Lung (tissue), 12 donors: ENCODE results near the gene NKX2-2. TPM values are rescaled to one million over a fixed set of nuclear protein-coding genes. Genes with fewer than 3 reads are reported as not detected.
A peak's percentile ranks its signal among the peaks of the same experiment; 100 is the strongest.

Experiments used
- ATAC-seq: fragments of 200-7000 bp; cut with Tn5 transposase; one replicate; pipeline ENCODE4 v1.9.1; 2020; ENCODE audit warnings: moderate number of reproducible peaks; ENCODE audit not compliant: insufficient read depth, low FRiP score
- DNase-seq, 3 donors: peaks; one replicate each; pipeline ENCODE4 v3.0.0-alpha.2; 2013 to 2017
- H3K27ac ChIP-seq, 2 donors: one replicate each; pipeline ENCODE4 v1.5.1; 2013; ENCODE audit warnings: mild to moderate bottlenecking in 2 of 2, moderate library complexity in 2 of 2, control low read depth in 1 of 2, inconsistent platforms in 1 of 2, low read depth in 1 of 2, low read length in 1 of 2
- H3K27me3 ChIP-seq, 3 donors: one replicate each; pipeline ENCODE4 v1.5.1; 2013; ENCODE audit warnings: low read length in 2 of 3; ENCODE audit not compliant: control insufficient read depth in 3 of 3, insufficient read depth in 3 of 3
- H3K36me3 ChIP-seq, 4 donors: one replicate each; pipeline ENCODE4 v1.5.1; 2013; ENCODE audit warnings: low read length in 4 of 4, mild to moderate bottlenecking in 1 of 4, moderate library complexity in 1 of 4; ENCODE audit not compliant: control insufficient read depth in 4 of 4, insufficient read depth in 4 of 4
- H3K4me1 ChIP-seq, 5 donors: one replicate each; pipeline ENCODE4 v1.5.1; 2013; ENCODE audit warnings: low read length in 5 of 5, mild to moderate bottlenecking in 2 of 5, moderate library complexity in 1 of 5; ENCODE audit not compliant: control insufficient read depth in 5 of 5, insufficient read depth in 5 of 5
- H3K4me3 ChIP-seq: one replicate; pipeline ENCODE4 v1.5.1; 2013; ENCODE audit warnings: mild to moderate bottlenecking, control low read depth, moderate library complexity
- H3K9ac ChIP-seq, 2 donors: one replicate each; pipeline ENCODE4 v1.5.1; 2013; ENCODE audit warnings: low read length in 2 of 2, control low read depth in 1 of 2; ENCODE audit not compliant: insufficient read depth in 1 of 2
- H3K9me3 ChIP-seq, 4 donors: one replicate each; pipeline ENCODE4 v1.5.1; 2013; ENCODE audit warnings: low read length in 3 of 4, mild to moderate bottlenecking in 1 of 4, moderate library complexity in 1 of 4; ENCODE audit not compliant: control insufficient read depth in 4 of 4, insufficient read depth in 3 of 4
- CTCF ChIP-seq: IDR thresholded peaks from 2 replicates; pipeline ENCODE4 v1.5.1; 2012; ENCODE audit warnings: mild to moderate bottlenecking; ENCODE audit errors: control extremely low read depth, extremely low read depth
- WGBS, 2 donors: extraction: QIAGEN DNeasy Blood & Tissue Kit; methylation state at CpG; one replicate each; pipeline ENCODE4 v1.1.7; 2013; 5-methylcytosine and 5-hydroxymethylcytosine counted together
- polyA plus RNA-seq, 2 donors: library from polyadenylated mRNA; stranded (reverse); fragments of 200-250 nt; gene quantifications; one replicate each; pipeline ENCODE4 v1.2.1, GENCODE V29; 2013
- total RNA-seq, 2 donors: library from RNA; depleted of rRNA in 1 of 2; stranded (reverse); fragments of >200 nt in 1 of 2; gene quantifications; one replicate each; pipeline ENCODE4 v1.2.1, GENCODE V29; 2014 to 2021
- donor health status: control.
- donor health status: control.
- donor health status: Bipolar disorder and iron deficiency.
- donor health status: healthy.
- donor health status: DM: yes; HTN: yes; CAD: no.

The NKX2-2 gene
- total and polyA plus RNA-seq, 4 donors, result not detected

DNA sequence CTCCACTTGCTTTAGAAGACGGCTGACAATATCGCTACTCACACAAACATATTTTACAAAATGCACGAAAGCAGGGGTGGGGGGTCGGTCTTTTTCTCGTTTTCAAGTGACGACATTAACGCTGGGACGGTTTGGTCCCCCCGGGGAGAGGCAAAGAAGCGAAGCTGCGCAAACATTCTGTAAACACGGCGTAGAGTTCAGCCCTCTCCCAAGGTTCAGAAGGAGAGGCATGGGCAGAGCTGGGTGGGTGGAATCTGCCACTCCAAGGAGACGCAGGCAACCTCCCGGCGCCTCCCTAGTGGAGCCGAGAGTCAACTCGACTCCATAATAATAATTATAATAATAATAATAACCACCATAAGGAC is 2.4 kb downstream of the NKX2-2 start:
- ATAC-seq (no peak), DNase-seq (no peak)
- 14 to 28% methylated on average over 18 of the region's 18 CpGs for WGBS, 2 donors
- Histone ChIP-seq H3K9me3 (peaks cover 0 to 8% (median 0%) of the 10 kb centered on the region in 4 donors), H3K9ac (no peak overlapping the region), H3K4me3 (no peak overlapping the region), H3K27me3 (peaks cover 29 to 86% (median 79%) of the 10 kb centered on the region in 3 donors), H3K4me1 (peaks cover 0 to 26% (median 9%) of the 10 kb centered on the region in 5 donors), H3K27ac (no peak overlapping the region), H3K36me3 (no peaks in the 10 kb centered on the region)
- no peak for TF ChIP-seq CTCF

- 6 to 13% methylated on average over 57 to 62 of the region's 62 CpGs for WGBS, 2 donors
- Histone ChIP-seq H3K4me3 (no peak overlapping the region), H3K9me3 (peaks cover 0 to 8% (median 0%) of the 10 kb centered on the region in 4 donors), H3K27ac (no peak overlapping the region), H3K4me1 (peaks cover 0 to 32% (median 9%) of the 10 kb centered on the region in 5 donors), H3K27me3 (peaks cover 30 to 81% (median 75%) of the 10 kb centered on the region in 3 donors), H3K9ac (peak overlapping the region in 1 of 2 donors; percentile 25), H3K36me3 (no peaks in the 10 kb centered on the region)
- DNase-seq, result peak; percentile 38 to 51 (median 50)
- no peak for TF ChIP-seq CTCF
- no peak for ATAC-seq
These were observed 3.2 kb downstream of the NKX2-2 start for GRCh38 chr20:21510414-21511384.

DNA sequence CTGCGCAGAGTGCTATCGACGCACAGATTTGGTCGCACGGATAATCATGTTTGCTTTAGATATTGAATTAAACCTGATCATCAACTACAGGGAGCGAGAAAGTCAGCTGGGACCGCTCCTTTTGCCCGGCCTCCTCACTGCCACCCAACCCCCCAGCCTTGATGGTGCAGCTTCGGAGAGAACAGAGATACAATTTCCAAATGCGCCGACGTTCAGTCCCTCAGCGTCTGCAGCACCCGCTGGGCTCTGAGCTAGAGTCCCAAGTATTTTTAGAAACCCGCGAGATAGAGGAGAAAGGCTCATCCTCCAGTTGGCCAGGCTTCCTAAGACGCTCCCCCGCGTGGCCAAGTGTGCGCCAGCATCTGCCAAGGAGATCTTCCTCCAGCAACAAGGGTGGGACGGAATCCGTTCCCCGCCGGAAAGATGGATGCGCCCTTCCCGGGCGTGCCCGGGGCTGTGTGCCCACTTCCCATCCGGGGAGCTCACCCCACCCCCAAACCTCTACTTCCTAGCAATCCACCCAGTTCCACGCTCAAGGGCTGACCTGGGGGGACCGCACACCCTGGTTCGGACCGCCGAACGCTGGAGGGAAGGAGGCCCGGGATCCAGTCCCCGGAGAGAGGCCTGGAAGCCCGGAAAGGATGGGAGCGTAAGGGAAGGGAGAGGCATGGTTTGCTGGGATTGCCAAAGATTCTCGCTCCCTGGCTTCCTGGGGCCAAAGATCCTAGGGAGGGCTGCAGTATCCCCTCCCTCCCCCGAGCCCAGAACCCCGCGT is 4.1 kb downstream of the NKX2-2 start:
- Histone ChIP-seq H3K27ac (no peak overlapping the region), H3K9me3 (peaks cover 0 to 8% (median 0%) of the 10 kb centered on the region in 4 donors), H3K27me3 (peaks cover 28 to 86% (median 76%) of the 10 kb centered on the region in 3 donors), H3K36me3 (no peaks in the 10 kb centered on the region), H3K9ac (peak overlapping the region in 1 of 2 donors; percentile 25), H3K4me1 (peaks cover 0 to 34% (median 9%) of the 10 kb centered on the region in 5 donors), H3K4me3 (no peak overlapping the region)
- ATAC-seq, result no peak
- DNase-seq, result peak; percentile 63 to 64 (median 64)
- 4% methylated on average over 42 to 43 of the region's 43 CpGs for WGBS, 2 donors
- TF ChIP-seq CTCF, result no peak
